Heart right ventricle (tissue), 16 donors: ENCODE results near the gene CMSS1. TPM values are rescaled to one million over a fixed set of nuclear protein-coding genes. Genes with fewer than 3 reads are reported as not detected.

Source experiments
- ATAC-seq, 8 donors: fragments of 200-7000 bp; cut with Tn5 transposase; one replicate each; pipeline ENCODE4 v1.9.1; 2020; ENCODE audit warnings: mild to moderate bottlenecking in 8 of 8, moderate library complexity in 8 of 8, moderate number of reproducible peaks in 1 of 8
- DNase-seq, 2 donors: peaks; one replicate each; pipeline ENCODE4 v3.0.0-alpha.2; 2020
- H3K27ac ChIP-seq, 10 donors: fragments of 200-600 bp; sonication (generic) in 2 of 10; one replicate each; pipeline versions ENCODE4 v1.5.0 to v1.8.0; 2020 to 2022; ENCODE audit warnings: mild to moderate bottlenecking in 3 of 10
- H3K27me3 ChIP-seq, 7 donors: fragments of 200-600 bp; one replicate each; pipeline ENCODE4 v1.8.0; 2021 to 2022; ENCODE audit warnings: mild to moderate bottlenecking in 2 of 7
- H3K36me3 ChIP-seq, 9 donors: fragments of 200-600 bp; sonication (generic) in 1 of 9; one replicate each; pipeline versions ENCODE4 v1.5.0 to v1.8.0; 2020 to 2022; ENCODE audit warnings: mild to moderate bottlenecking in 2 of 9
- H3K4me1 ChIP-seq, 9 donors: fragments of 200-600 bp; sonication (generic) in 1 of 9; one replicate each; pipeline versions ENCODE4 v1.5.0 to v1.8.0; 2020 to 2022; ENCODE audit warnings: mild to moderate bottlenecking in 4 of 9
- H3K4me3 ChIP-seq, 10 donors: fragments of 200-600 bp; sonication (generic) in 2 of 10; one replicate each; pipeline versions ENCODE4 v1.5.0 to v1.8.0; 2020 to 2022; ENCODE audit warnings: mild to moderate bottlenecking in 7 of 10, moderate library complexity in 2 of 10
- H3K9me3 ChIP-seq, 11 donors: fragments of 200-600 bp in 10 of 11; sonication (generic) in 2 of 11; one replicate each; pipeline versions ENCODE4 v1.5.0 to v1.8.0; 2013 to 2022; ENCODE audit warnings: mild to moderate bottlenecking in 2 of 11, control low read depth in 1 of 11, moderate library complexity in 1 of 11
- WGBS, 2 donors: extraction: QIAGEN DNeasy Blood & Tissue Kit; methylation state at CpG; one replicate each; pipeline ENCODE4 v1.1.7; 2013; ENCODE audit warnings: inconsistent platforms in 1 of 2; 5-methylcytosine and 5-hydroxymethylcytosine counted together
- intact Hi-C, 10 donors: fragments of 100-400 bp; cut with DNase I; formaldehyde crosslinking; loops; one replicate each; pipeline versions ENCODE4 v1.11.1 to v1.14.2; 2022
- polyA plus RNA-seq, 2 donors: library from polyadenylated mRNA; stranded (reverse); fragments of 200-250 nt; gene quantifications; one replicate each; pipeline ENCODE4 v1.2.3, GENCODE V29; 2013
- total RNA-seq, 10 donors: library from RNA; stranded (reverse); fragmentation: NEBNext Ultra II Directional in 3 of 10; extraction: Animal tissue kit (Norgen Biotek cat#: 25700) in 3 of 10; gene quantifications; one replicate each; pipeline versions ENCODE4 v1.2.1 to v1.2.4, GENCODE V29; 2021 to 2023
- TF ChIP-seq, protein P1 (sequence below), 9 donors: fragments of 200-600 bp; sonication (generic) in 2 of 9; IDR thresholded peaks; one replicate each; pipeline versions ENCODE4 v1.5.0 to v1.8.0; 2021 to 2022; ENCODE audit warnings: antibody characterized with exemption in 9 of 9, mild to moderate bottlenecking in 5 of 9, moderate library complexity in 1 of 9
- donor health status: Arrhythmogenic right ventricular cardiomyopathy.
- donor health status: ischemic (EF 13 %, LVEDD 7.1; RV severe dilation, severe dysfunction).
- donor health status: healthy with polysubstance abuse.
- donor health status: DM: no; HTN: yes; CAD: no.
- donor health status: DM: no; HTN: no; CAD: no.
- donor health status: ischemic (EF 25% LVEDD 6.9; RV normal size, moderate dysfunction).
- donor health status: ischemic (EF 25% LVEDD 5.7; RV mildly dilated, moderate dysfunction).
- donor health status: healthy.
- donor health status: DM: yes; HTN: yes; CAD: no.
- donor health status: Ischemic cardiomyopathy.
- donor health status: ischemic (EF 35%, LVEDD 5.7; RV mildly dilated, moderate dysfunction).
- donor health status: nonischemic (EF 11% LVEDD 7.7; RV severe dilation, severe dysfunction).
- donor health status: DM: yes; HTN: yes; CAD: no.
- donor health status: PGD.
- donor health status: ischemic (EF 29% LVEDD 5.4; RV normal size, mild dysfunction).
- donor health status: nonischemic (EF 23%, LVEDD 6.1; RV moderate dilation, normal function).

CMSS1 gene
- total and polyA plus RNA-seq, 12 donors = 24.6 to 45.4 (median 34.6) TPM

GRCh38 chr3:99825004-99825640 lies 7.5 kb downstream of the CMSS1 start:
- ATAC-seq = no peak
- H3K4me1 ChIP-seq = no peaks in the 10 kb centered on the region
- 82 to 86% methylated on average over 3 of the region's 3 CpGs for WGBS, 2 donors
- no peaks in the 10 kb centered on the region for H3K9me3 ChIP-seq
- no peak overlapping the region for H3K27ac ChIP-seq
- TF ChIP-seq, protein P1, sequence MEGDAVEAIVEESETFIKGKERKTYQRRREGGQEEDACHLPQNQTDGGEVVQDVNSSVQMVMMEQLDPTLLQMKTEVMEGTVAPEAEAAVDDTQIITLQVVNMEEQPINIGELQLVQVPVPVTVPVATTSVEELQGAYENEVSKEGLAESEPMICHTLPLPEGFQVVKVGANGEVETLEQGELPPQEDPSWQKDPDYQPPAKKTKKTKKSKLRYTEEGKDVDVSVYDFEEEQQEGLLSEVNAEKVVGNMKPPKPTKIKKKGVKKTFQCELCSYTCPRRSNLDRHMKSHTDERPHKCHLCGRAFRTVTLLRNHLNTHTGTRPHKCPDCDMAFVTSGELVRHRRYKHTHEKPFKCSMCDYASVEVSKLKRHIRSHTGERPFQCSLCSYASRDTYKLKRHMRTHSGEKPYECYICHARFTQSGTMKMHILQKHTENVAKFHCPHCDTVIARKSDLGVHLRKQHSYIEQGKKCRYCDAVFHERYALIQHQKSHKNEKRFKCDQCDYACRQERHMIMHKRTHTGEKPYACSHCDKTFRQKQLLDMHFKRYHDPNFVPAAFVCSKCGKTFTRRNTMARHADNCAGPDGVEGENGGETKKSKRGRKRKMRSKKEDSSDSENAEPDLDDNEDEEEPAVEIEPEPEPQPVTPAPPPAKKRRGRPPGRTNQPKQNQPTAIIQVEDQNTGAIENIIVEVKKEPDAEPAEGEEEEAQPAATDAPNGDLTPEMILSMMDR (IDR thresholded peaks at IDR 0.05) = no peak
- H3K27me3 ChIP-seq = no peaks in the 10 kb centered on the region
- peaks cover 0 to 15% (median 0%) of the 10 kb centered on the region in 9 donors for H3K36me3 ChIP-seq
- intact Hi-C loops = loop anchor here in 1 of 10 donors (5.0 kb wide), 1 partner anchor 767 kb away; no protein-coding TSS in a partner anchor
- H3K4me3 ChIP-seq = no peak overlapping the region
- DNase-seq = no peak

DNA sequence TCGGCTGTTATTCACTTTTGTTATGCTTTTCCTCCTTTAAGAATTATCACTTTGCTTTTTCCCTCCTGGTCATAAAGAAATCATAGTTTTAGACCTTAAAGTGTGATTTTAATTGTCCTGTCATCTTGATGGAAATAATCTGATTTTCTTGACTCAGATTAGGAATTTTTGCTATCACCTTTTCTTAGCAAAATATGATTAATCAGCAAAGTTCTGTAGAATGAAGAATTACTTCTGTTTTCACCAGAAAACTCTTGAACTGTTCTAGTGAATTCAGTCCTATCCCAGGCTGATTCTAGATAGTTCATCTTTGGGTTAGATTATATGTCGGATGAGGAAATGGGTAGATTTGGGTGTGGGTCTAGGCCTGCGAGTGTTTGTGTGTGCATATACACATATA lies 12.2 kb downstream of the CMSS1 start:
- ATAC-seq = no peak
- 91 to 99% methylated on average over 3 of the region's 3 CpGs for WGBS, 2 donors
- no peak for DNase-seq
- intact Hi-C loops = loop anchor here in 8 of 10 donors (5.0 kb wide), 3 partner anchors 237 to 762 kb away; no protein-coding TSS in a partner anchor
- TF ChIP-seq, protein P1 (IDR thresholded peaks at IDR 0.05) = no peak
- Histone ChIP-seq H3K27me3 (no peaks in the 10 kb centered on the region), H3K36me3 (peaks cover 0 to 18% (median 0%) of the 10 kb centered on the region in 9 donors), H3K27ac (no peak overlapping the region), H3K4me3 (no peak overlapping the region), H3K9me3 (no peaks in the 10 kb centered on the region), H3K4me1 (peaks cover 0 to 20% (median 13%) of the 10 kb centered on the region in 9 donors)

GRCh38 chr3:99833617-99834205 lies 16.0 kb downstream of the CMSS1 start:
- intact Hi-C loops = loop anchor here in 7 of 10 donors (5.0 kb wide), 3 partner anchors 234 to 759 kb away; no protein-coding TSS in a partner anchor
- Histone ChIP-seq H3K27me3 (no peaks in the 10 kb centered on the region), H3K4me1 (peaks cover 0 to 47% (median 23%) of the 10 kb centered on the region in 9 donors), H3K4me3 (no peak overlapping the region), H3K27ac (peak overlapping the region in 7 of 10 donors; percentile 5 to 62 (median 25)), H3K9me3 (no peaks in the 10 kb centered on the region), H3K36me3 (peaks cover 0 to 23% (median 0%) of the 10 kb centered on the region in 9 donors)
- no peak for DNase-seq
- ATAC-seq = no peak
- WGBS, 2 donors = 45 to 50% methylated on average over 4 of the region's 4 CpGs
- TF ChIP-seq, protein P1 (IDR thresholded peaks at IDR 0.05) = no peak

GRCh38 chr3:99834211-99834957 lies 16.7 kb downstream of the CMSS1 start:
- no peak for ATAC-seq
- Histone ChIP-seq H3K27ac (peak overlapping the region in 3 of 10 donors; percentile 18 to 46 (median 43)), H3K4me3 (no peak overlapping the region), H3K36me3 (peaks cover 0 to 16% (median 0%) of the 10 kb centered on the region in 9 donors), H3K27me3 (no peaks in the 10 kb centered on the region), H3K9me3 (no peaks in the 10 kb centered on the region), H3K4me1 (peaks cover 0 to 47% (median 23%) of the 10 kb centered on the region in 9 donors)
- DNase-seq = no peak
- TF ChIP-seq, protein P1 (IDR thresholded peaks at IDR 0.05) = no peak
- intact Hi-C loops = loop anchor here in 7 of 10 donors (5.0 kb wide), 3 partner anchors 233 to 758 kb away; no protein-coding TSS in a partner anchor
- WGBS, 2 donors = 92 to 98% methylated on average over 2 of the region's 2 CpGs
